Measurements from ENCODE around the gene RAD51B. TPM values are rescaled to one million over a fixed set of nuclear protein-coding genes. Genes with fewer than 3 reads are reported as not detected.

RAD51B gene
- total RNA-seq, 2 donors from 2014 or later = 22.8 to 33.8 TPM

- H3K9me3 Mint-ChIP-seq = no peaks in the 10 kb centered on the region
- no peaks in the 10 kb centered on the region for H3K9me3 ChIP-seq (ENCODE audit: control insufficient read depth, low read length)
- peaks cover 48% of the 10 kb centered on the region for H3K4me1 Mint-ChIP-seq
- no peak for TF ChIP-seq CTCF (conservative IDR thresholded peaks at IDR 0.05)
- peaks cover 29% of the 10 kb centered on the region for H3K27me3 ChIP-seq (ENCODE audit: control insufficient read depth, insufficient read depth, low read length, poor library complexity, severe bottlenecking)
- H3K9ac ChIP-seq (ENCODE audit: extremely low read depth, low read length, poor library complexity, severe bottlenecking) = no peak overlapping the region
- H3K27ac ChIP-seq (ENCODE audit: low read depth, low read length) = no peak overlapping the region
- H3K36me3 Mint-ChIP-seq (ENCODE audit: low read depth) = no peaks in the 10 kb centered on the region
- no peak overlapping the region for H3K27ac Mint-ChIP-seq
- H3K4me3 ChIP-seq (ENCODE audit: low read length) = no peak overlapping the region
- WGBS, 2 experiments (ENCODE audit: insufficient coverage in 1 of 2, insufficient read length in 1 of 2) = 79 to 89% methylated on average over 2 of the region's 2 CpGs
- peaks cover 20% of the 10 kb centered on the region for H3K27me3 Mint-ChIP-seq (ENCODE audit: insufficient read depth)
- peaks cover 3% of the 10 kb centered on the region for H3K4me1 ChIP-seq (ENCODE audit: control insufficient read depth, insufficient read depth, low read length)
- no peaks in the 10 kb centered on the region for H3K36me3 ChIP-seq (ENCODE audit: control insufficient read depth, insufficient read depth, low read length)
- no peak for DNase-seq
- no peak overlapping the region for H3K4me3 Mint-ChIP-seq
Measured at GRCh38 chr14:67938071-67938470, 118.5 kb downstream of the RAD51B start.

GRCh38 chr14:67940486-67941455 is 121.2 kb downstream of the RAD51B start:
- H3K27ac ChIP-seq (ENCODE audit: low read depth, low read length) = peak overlapping the region; percentile 89
- no peak for TF ChIP-seq CTCF (conservative IDR thresholded peaks at IDR 0.05)
- no peaks in the 10 kb centered on the region for H3K4me1 ChIP-seq (ENCODE audit: control insufficient read depth, insufficient read depth, low read length)
- Mint-ChIP-seq H3K27me3 (ENCODE audit: insufficient read depth) (peaks cover 3% of the 10 kb centered on the region), H3K27ac (peak overlapping the region; percentile 36), H3K9me3 (no peaks in the 10 kb centered on the region), H3K36me3 (ENCODE audit: low read depth) (no peaks in the 10 kb centered on the region), H3K4me1 (peaks cover 38% of the 10 kb centered on the region), H3K4me3 (no peak overlapping the region)
- WGBS, 2 experiments (ENCODE audit: insufficient coverage in 1 of 2, insufficient read length in 1 of 2) = 70 to 80% methylated on average over 2 to 4 of the region's 4 CpGs
- H3K4me3 ChIP-seq (ENCODE audit: low read length) = no peak overlapping the region
- peak overlapping the region; percentile 12 for H3K9ac ChIP-seq (ENCODE audit: extremely low read depth, low read length, poor library complexity, severe bottlenecking)
- no peaks in the 10 kb centered on the region for H3K36me3 ChIP-seq (ENCODE audit: control insufficient read depth, insufficient read depth, low read length)
- no peaks in the 10 kb centered on the region for H3K9me3 ChIP-seq (ENCODE audit: control insufficient read depth, low read length)
- H3K27me3 ChIP-seq (ENCODE audit: control insufficient read depth, insufficient read depth, low read length, poor library complexity, severe bottlenecking) = peaks cover 16% of the 10 kb centered on the region
- DNase-seq = no peak

- peaks cover 10% of the 10 kb centered on the region for H3K27me3 ChIP-seq (ENCODE audit: control insufficient read depth, insufficient read depth, low read length, poor library complexity, severe bottlenecking)
- H3K4me1 ChIP-seq (ENCODE audit: control insufficient read depth, insufficient read depth, low read length) = no peaks in the 10 kb centered on the region
- 29 to 38% methylated on average over 1 of the region's 1 CpG for WGBS, 2 experiments (ENCODE audit: insufficient coverage in 1 of 2, insufficient read length in 1 of 2)
- H3K9ac ChIP-seq (ENCODE audit: extremely low read depth, low read length, poor library complexity, severe bottlenecking) = peak overlapping the region; percentile 12
- H3K4me3 ChIP-seq (ENCODE audit: low read length) = no peak overlapping the region
- Mint-ChIP-seq H3K4me1 (peaks cover 38% of the 10 kb centered on the region), H3K9me3 (no peaks in the 10 kb centered on the region), H3K36me3 (ENCODE audit: low read depth) (no peaks in the 10 kb centered on the region), H3K4me3 (no peak overlapping the region), H3K27me3 (ENCODE audit: insufficient read depth) (no peaks in the 10 kb centered on the region), H3K27ac (peak overlapping the region; percentile 36)
- no peaks in the 10 kb centered on the region for H3K9me3 ChIP-seq (ENCODE audit: control insufficient read depth, low read length)
- DNase-seq = no peak
- H3K36me3 ChIP-seq (ENCODE audit: control insufficient read depth, insufficient read depth, low read length) = no peaks in the 10 kb centered on the region
- H3K27ac ChIP-seq (ENCODE audit: low read depth, low read length) = peak overlapping the region; percentile 89
- TF ChIP-seq CTCF (conservative IDR thresholded peaks at IDR 0.05) = no peak
Measured at GRCh38 chr14:67941456-67942018, 122.0 kb downstream of the RAD51B start.

Data from endodermal cell (in vitro differentiated cells).